ENCODE results near the gene TRAF4.
A peak's percentile ranks its signal among the peaks of the same experiment; 100 is the strongest.

Gene TRAF4

DNA sequence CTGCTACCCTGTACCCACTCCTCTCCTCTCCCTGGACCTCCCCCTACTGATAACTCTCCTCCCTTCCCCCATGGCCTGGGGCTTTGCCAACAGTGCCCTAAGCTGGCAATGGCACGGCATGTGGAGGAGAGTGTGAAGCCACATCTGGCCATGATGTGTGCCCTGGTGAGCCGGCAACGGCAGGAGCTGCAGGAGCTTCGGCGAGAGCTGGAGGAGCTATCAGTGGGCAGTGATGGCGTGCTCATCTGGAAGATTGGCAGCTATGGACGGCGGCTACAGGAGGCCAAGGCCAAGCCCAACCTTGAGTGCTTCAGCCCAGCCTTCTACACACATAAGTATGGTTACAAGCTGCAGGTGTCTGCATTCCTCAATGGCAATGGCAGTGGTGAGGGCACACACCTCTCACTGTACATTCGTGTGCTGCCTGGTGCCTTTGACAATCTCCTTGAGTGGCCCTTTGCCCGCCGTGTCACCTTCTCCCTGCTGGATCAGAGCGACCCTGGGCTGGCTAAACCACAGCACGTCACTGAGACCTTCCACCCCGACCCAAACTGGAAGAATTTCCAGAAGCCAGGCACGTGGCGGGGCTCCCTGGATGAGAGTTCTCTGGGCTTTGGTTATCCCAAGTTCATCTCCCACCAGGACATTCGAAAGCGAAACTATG is 5.2 kb downstream of the TRAF4 start:
- H3K4me3 ChIP-seq (ENCODE audit: low read depth, low read length) = no peak overlapping the region
- CTCF ChIA-PET = interaction anchor here (0.8 to 17.9 kb wide), 15 partner anchors 8 to 205 kb away, joined by 3 to 603 read pairs (median 6); partner anchors contain the start of genes FLOT2, NEK8, PHF12 and RPL23A
- POLR2A ChIA-PET = interaction anchor here (13.2 kb wide), 1 partner anchor 22 kb away, joined by 174 read pairs; the partner anchor contains the start of genes NEK8 and TLCD1
- TF ChIP-seq, protein P1, sequence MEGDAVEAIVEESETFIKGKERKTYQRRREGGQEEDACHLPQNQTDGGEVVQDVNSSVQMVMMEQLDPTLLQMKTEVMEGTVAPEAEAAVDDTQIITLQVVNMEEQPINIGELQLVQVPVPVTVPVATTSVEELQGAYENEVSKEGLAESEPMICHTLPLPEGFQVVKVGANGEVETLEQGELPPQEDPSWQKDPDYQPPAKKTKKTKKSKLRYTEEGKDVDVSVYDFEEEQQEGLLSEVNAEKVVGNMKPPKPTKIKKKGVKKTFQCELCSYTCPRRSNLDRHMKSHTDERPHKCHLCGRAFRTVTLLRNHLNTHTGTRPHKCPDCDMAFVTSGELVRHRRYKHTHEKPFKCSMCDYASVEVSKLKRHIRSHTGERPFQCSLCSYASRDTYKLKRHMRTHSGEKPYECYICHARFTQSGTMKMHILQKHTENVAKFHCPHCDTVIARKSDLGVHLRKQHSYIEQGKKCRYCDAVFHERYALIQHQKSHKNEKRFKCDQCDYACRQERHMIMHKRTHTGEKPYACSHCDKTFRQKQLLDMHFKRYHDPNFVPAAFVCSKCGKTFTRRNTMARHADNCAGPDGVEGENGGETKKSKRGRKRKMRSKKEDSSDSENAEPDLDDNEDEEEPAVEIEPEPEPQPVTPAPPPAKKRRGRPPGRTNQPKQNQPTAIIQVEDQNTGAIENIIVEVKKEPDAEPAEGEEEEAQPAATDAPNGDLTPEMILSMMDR (IDR thresholded peaks at IDR 0.05; ENCODE audit: insufficient read depth, low read length, missing control alignments) = no peak
- no peak for DNase-seq (ENCODE audit: low read depth, low spot score)

DNA sequence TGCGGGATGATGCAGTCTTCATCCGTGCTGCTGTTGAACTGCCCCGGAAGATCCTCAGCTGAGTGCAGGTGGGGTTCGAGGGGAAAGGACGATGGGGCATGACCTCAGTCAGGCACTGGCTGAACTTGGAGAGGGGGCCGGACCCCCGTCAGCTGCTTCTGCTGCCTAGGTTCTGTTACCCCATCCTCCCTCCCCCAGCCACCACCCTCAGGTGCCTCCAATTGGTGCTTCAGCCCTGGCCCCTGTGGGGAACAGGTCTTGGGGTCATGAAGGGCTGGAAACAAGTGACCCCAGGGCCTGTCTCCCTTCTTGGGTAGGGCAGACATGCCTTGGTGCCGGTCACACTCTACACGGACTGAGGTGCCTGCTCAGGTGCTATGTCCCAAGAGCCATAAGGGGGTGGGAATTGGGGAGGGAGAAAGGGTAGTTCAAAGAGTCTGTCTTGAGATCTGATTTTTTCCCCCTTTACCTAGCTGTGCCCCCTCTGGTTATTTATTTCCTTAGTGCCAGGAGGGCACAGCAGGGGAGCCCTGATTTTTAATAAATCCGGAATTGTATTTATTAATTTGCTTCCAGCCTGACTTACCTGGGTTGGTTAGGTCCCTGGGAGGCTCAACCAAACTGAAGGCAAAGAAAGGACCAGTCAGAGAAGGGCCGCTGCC is 5.8 kb downstream of the TRAF4 start:
- no peak overlapping the region for H3K4me3 ChIP-seq (ENCODE audit: low read depth, low read length)
- TF ChIP-seq, protein P1 (IDR thresholded peaks at IDR 0.05; ENCODE audit: insufficient read depth, low read length, missing control alignments) = no peak
- DNase-seq (ENCODE audit: low read depth, low spot score) = no peak
- ChIA-PET CTCF (interaction anchor here (0.6 to 17.9 kb wide), 28 partner anchors 9 to 204 kb away, joined by 3 to 603 read pairs (median 4); partner anchors contain the start of genes FAM222B, FLOT2, NEK8 and PHF12), POLR2A (interaction anchor here (13.2 kb wide), 1 partner anchor 22 kb away, joined by 174 read pairs; the partner anchor contains the start of genes NEK8 and TLCD1)

DNA sequence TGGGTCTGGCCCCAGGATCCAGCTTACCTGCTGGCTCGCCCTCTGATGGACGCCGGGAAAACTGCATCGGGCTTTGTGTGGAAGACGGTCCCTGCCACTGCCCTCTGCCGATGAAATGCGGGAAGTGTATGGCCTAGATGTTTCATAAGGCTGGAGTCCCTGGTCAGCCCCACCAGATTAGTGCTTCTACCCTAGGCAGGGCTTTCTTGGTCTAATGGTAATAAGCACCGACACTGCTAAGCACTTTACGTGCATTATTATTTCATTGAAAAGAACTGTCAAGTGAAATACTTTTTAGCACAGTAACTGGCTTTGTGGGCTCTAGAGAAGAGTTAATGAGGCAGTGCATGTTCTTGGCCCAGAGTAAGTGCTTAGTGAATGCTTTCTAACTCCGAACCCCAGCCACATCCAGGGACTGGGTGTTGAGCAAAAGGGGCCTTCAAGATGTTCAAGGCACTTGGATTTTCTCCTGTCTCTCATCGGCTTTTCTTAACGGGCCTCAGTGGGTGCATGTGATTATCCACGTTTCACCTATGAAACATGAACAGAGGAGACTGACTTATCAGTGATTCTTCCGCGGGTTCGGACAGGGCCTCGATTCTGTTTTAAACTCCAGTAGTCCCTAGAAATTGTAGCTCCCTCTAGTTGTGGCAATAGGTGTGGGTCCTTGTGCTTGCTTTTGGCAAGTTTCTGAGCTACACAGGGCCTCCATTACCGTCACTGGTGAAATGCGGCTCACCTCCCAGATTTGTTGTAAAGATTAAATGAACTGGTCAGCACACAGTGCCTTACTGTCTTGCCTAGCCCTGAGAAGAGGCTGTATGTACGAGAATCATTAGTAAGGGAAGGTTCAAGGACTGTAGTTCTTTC is 6.6 kb downstream of the TRAF4 start:
- DNase-seq (ENCODE audit: low read depth, low spot score) = no peak
- ChIA-PET POLR2A (interaction anchor here (13.2 kb wide), 1 partner anchor 23 kb away, joined by 174 read pairs; the partner anchor contains the start of genes NEK8 and TLCD1), CTCF (interaction anchor here (0.6 to 17.9 kb wide), 41 partner anchors 6 to 387 kb away, joined by 3 to 603 read pairs (median 4); partner anchors contain the start of genes FAM222B, FLOT2, NEK8 and PHF12)
- H3K4me3 ChIP-seq (ENCODE audit: low read depth, low read length) = no peak overlapping the region
- TF ChIP-seq, protein P1 (IDR thresholded peaks at IDR 0.05; ENCODE audit: insufficient read depth, low read length, missing control alignments) = peak; percentile 100

DNA sequence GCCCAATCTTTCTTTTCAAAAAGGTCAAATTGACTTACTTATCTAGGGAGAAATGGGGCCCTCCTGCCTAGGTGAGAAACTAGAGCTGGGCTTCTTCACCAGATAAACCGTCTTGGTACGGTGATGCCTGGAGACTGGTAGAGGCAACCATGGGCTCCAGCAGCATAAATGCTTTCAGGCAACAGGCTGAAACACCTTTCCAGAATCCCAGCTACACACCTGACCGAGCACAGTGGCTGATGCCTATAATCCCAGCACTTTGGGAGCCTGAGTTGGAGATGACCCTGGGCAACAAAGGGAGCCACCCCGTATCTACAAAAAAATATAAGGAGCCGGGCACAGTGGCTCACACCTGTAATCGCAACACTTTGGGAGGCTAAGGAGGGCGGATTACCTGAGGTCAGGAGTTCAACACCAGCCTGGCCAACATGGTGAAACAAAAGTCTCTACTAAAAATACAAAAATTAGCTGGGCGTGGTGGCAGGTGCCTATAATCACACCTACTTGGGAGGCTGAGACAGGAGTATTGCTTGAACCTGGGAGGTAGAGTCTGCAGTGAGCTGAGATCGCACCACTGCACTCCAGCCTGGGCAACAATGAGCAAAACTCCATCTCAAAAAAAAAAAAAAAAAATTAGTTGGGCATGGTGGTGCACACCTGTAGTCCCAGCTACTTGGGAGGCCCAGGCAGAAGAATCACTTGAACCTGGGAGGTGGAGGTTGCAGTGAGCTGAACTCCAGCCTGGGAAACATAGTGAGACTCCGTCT is 8.0 kb downstream of the TRAF4 start:
- no peak overlapping the region for H3K4me3 ChIP-seq (ENCODE audit: low read depth, low read length)
- POLR2A ChIA-PET = interaction anchor here (0.6 to 13.2 kb wide), 5 partner anchors 11 to 200 kb away, joined by 3 to 174 read pairs (median 4); partner anchors contain the start of genes NEK8 and TLCD1
- TF ChIP-seq, protein P1 (IDR thresholded peaks at IDR 0.05; ENCODE audit: insufficient read depth, low read length, missing control alignments) = no peak
- no peak for DNase-seq (ENCODE audit: low read depth, low spot score)
- CTCF ChIA-PET = interaction anchor here (1.1 to 17.9 kb wide), 19 partner anchors 8 to 386 kb away, joined by 3 to 603 read pairs (median 5); partner anchors contain the start of genes NEK8, RPL23A, TLCD1 and TRAF4

DNA sequence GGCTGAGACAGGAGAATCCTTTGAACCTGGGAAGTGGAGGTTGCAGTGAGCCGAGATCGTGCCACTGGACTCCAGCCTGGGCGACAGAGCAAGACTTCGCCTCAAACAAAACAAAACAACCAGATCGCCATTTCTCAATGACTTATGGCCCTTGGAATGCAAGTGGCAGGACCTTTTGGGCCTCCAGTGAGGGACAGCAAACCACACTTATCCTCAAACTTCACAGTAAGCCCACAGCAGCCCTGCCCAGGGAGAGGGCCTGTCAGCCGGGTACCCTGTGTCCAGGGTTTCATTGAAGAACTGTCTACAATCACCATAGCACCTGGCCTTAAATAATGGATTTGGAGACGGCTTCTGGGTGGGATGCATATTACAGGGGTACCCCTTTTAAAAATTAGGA is 11.7 kb downstream of the TRAF4 start:
- no peak for DNase-seq (ENCODE audit: low read depth, low spot score)

More for the DNA sequence above, 11.7 kb downstream of the TRAF4 start:
- CTCF ChIA-PET = interaction anchor here (2.1 to 17.9 kb wide), 3 partner anchors 9 to 28 kb away, joined by 17 to 603 read pairs (median 295); partner anchors contain the start of genes NEK8, RPL23A and TLCD1
- TF ChIP-seq, protein P1 (IDR thresholded peaks at IDR 0.05; ENCODE audit: insufficient read depth, low read length, missing control alignments) = no peak
- POLR2A ChIA-PET = no interaction called here
- no peak overlapping the region for H3K4me3 ChIP-seq (ENCODE audit: low read depth, low read length)

Measured in AG04449 (cell line).